Endothelial cell of umbilical vein (primary cell): ENCODE measurements around the gene TADA2A.

Source experiments
- EZH2 ChIP-seq: IDR thresholded peaks from 2 replicates; pipeline ENCODE4 v1.6.1; 2012; ENCODE audit warnings: borderline replicate concordance, low read depth, mild to moderate bottlenecking, moderate library complexity, low read length, inconsistent platforms; ENCODE audit not compliant: severe bottlenecking
- FOS ChIP-seq: IDR thresholded peaks from 2 replicates; pipeline ENCODE4 v1.6.1; 2011; ENCODE audit warnings: mild to moderate bottlenecking, low read length, moderate library complexity, borderline replicate concordance; ENCODE audit not compliant: insufficient read depth
- GATA2 ChIP-seq: IDR thresholded peaks from 2 replicates; pipeline ENCODE4 v1.7.0; 2011; ENCODE audit warnings: low read depth, mild to moderate bottlenecking, moderate library complexity, mixed read lengths, low read length; ENCODE audit not compliant: insufficient read length, insufficient read depth
- JUN ChIP-seq: IDR thresholded peaks from 2 replicates; pipeline ENCODE4 v1.6.1; 2011; ENCODE audit warnings: borderline replicate concordance, low read depth; ENCODE audit not compliant: insufficient read length, insufficient read depth
- MAX ChIP-seq: IDR thresholded peaks from 2 replicates; pipeline ENCODE4 v1.6.1; 2011; ENCODE audit not compliant: insufficient read depth, insufficient read length
- MYC ChIP-seq: IDR thresholded peaks from one replicate; pipeline ENCODE4 v1.6.1; 2011; ENCODE audit warnings: mild to moderate bottlenecking, low read depth, low read length
- POLR2A ChIP-seq: IDR thresholded peaks from 2 replicates; pipeline ENCODE4 v1.6.1; 2012; ENCODE audit warnings: low read depth, mild to moderate bottlenecking, control low read depth, low read length
- POLR2AphosphoS5 ChIP-seq: IDR thresholded peaks from 2 replicates; pipeline ENCODE4 v1.6.1; 2012; ENCODE audit warnings: low read depth, mild to moderate bottlenecking, control low read depth, low read length, moderate library complexity; ENCODE audit not compliant: insufficient read depth
- TF ChIP-seq, protein P1 (sequence below), 2 donors: IDR thresholded peaks; 1 replicate in 1 of 2; 2 replicates in 1 of 2; pipeline ENCODE4 v1.5.1; 2011; ENCODE audit warnings: low read length in 2 of 2, mild to moderate bottlenecking in 2 of 2, moderate library complexity in 2 of 2, control low read depth in 1 of 2, inconsistent platforms in 1 of 2, low read depth in 1 of 2; ENCODE audit not compliant: insufficient read depth in 1 of 2; ENCODE audit errors: extremely low read depth in 1 of 2

- TF ChIP-seq, protein P1, sequence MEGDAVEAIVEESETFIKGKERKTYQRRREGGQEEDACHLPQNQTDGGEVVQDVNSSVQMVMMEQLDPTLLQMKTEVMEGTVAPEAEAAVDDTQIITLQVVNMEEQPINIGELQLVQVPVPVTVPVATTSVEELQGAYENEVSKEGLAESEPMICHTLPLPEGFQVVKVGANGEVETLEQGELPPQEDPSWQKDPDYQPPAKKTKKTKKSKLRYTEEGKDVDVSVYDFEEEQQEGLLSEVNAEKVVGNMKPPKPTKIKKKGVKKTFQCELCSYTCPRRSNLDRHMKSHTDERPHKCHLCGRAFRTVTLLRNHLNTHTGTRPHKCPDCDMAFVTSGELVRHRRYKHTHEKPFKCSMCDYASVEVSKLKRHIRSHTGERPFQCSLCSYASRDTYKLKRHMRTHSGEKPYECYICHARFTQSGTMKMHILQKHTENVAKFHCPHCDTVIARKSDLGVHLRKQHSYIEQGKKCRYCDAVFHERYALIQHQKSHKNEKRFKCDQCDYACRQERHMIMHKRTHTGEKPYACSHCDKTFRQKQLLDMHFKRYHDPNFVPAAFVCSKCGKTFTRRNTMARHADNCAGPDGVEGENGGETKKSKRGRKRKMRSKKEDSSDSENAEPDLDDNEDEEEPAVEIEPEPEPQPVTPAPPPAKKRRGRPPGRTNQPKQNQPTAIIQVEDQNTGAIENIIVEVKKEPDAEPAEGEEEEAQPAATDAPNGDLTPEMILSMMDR (IDR thresholded peaks at IDR 0.05; ENCODE audit: extremely low read depth in 1 of 2, insufficient read depth in 1 of 2, low read depth in 1 of 2, low read length in 2 of 2), result no peak
- TF ChIP-seq POLR2A (no peak), POLR2AphosphoS5 (no peak), MYC (no peak), MAX (no peak), EZH2 (no peak), FOS (no peak), GATA2 (no peak), JUN (no peak)
Observed at GRCh38 chr17:37368577-37368976, 38.1 kb upstream of the TADA2A start.
